Suprapubic skin (tissue), 4 donors: ENCODE results near the gene RAB37.

Source experiments
- POLR2A ChIP-seq, 2 donors: fragments of 450-650 bp; IDR thresholded peaks; one replicate each; pipeline ENCODE4 v1.6.1; 2017; ENCODE audit warnings: antibody characterized with exemption in 2 of 2, mild to moderate bottlenecking in 2 of 2, moderate library complexity in 2 of 2
- POLR2AphosphoS5 ChIP-seq, 3 donors: sonication (generic); formaldehyde crosslinking; IDR thresholded peaks; one replicate each; pipeline ENCODE4 v1.6.1; 2017; ENCODE audit warnings: antibody characterized with exemption in 3 of 3
- TF ChIP-seq, protein P1 (sequence below), 2 donors: fragments of 200-600 bp in 1 of 2; fragments of 450-650 bp in 1 of 2; sonication (generic) in 1 of 2; IDR thresholded peaks; one replicate each; pipeline ENCODE4 v1.5.1; 2016 to 2019; ENCODE audit warnings: antibody characterized with exemption in 2 of 2, mild to moderate bottlenecking in 1 of 2, moderate library complexity in 1 of 2

DNA sequence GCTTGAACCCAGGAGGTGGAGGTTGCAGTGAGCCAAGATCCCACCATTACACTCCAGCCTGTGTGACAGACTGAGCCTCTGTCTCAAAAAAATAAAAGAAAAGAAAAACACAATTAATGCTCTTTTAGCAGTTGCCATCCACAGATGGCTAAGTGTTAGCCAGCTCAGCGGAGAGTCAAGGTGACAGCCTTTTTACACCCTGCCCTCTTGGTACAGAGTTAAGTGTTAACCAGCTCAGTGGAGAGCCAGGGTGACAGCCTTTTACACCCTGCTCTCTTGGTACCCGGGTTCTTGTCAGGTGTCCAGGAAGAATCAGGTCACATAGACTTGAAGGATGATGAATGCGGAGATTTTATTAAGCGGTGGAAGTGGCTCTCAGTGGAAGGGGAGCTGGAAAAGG, 16.6 kb upstream of the RAB37 start:
- TF ChIP-seq, protein P1, sequence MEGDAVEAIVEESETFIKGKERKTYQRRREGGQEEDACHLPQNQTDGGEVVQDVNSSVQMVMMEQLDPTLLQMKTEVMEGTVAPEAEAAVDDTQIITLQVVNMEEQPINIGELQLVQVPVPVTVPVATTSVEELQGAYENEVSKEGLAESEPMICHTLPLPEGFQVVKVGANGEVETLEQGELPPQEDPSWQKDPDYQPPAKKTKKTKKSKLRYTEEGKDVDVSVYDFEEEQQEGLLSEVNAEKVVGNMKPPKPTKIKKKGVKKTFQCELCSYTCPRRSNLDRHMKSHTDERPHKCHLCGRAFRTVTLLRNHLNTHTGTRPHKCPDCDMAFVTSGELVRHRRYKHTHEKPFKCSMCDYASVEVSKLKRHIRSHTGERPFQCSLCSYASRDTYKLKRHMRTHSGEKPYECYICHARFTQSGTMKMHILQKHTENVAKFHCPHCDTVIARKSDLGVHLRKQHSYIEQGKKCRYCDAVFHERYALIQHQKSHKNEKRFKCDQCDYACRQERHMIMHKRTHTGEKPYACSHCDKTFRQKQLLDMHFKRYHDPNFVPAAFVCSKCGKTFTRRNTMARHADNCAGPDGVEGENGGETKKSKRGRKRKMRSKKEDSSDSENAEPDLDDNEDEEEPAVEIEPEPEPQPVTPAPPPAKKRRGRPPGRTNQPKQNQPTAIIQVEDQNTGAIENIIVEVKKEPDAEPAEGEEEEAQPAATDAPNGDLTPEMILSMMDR (IDR thresholded peaks at IDR 0.05): no peak
- TF ChIP-seq POLR2AphosphoS5 (IDR thresholded peaks at IDR 0.05) (no peak), POLR2A (IDR thresholded peaks at IDR 0.05) (no peak)
